ENCODE data around the gene DLX1. TPM values are rescaled to one million over a fixed set of nuclear protein-coding genes. Genes with fewer than 3 reads are reported as not detected.

The DLX1 gene
- total and polyA plus RNA-seq, 11 donors, result 0.11 to 0.19 (median 0.18) TPM; not detected in 8

- ATAC-seq, result no peak
- no peak for DNase-seq
- intact Hi-C loops (cut with DNase I), result no loop called here
- Histone ChIP-seq H3K4me1 (peaks cover 4 to 47% (median 30%) of the 10 kb centered on the region in 12 donors), H3K27ac (no peak overlapping the region), H3K4me3 (no peak overlapping the region), H3K36me3 (no peaks in the 10 kb centered on the region), H3K27me3 (peaks cover 96 to 100% (median 100%) of the 10 kb centered on the region in 9 donors), H3K9me3 (no peaks in the 10 kb centered on the region)
- WGBS, 4 donors, result 6 to 11% (median 9%) methylated on average over 19 of the region's 19 CpGs
- no peak for TF ChIP-seq POLR2A (IDR thresholded peaks at IDR 0.05)
- TF ChIP-seq, protein P1, sequence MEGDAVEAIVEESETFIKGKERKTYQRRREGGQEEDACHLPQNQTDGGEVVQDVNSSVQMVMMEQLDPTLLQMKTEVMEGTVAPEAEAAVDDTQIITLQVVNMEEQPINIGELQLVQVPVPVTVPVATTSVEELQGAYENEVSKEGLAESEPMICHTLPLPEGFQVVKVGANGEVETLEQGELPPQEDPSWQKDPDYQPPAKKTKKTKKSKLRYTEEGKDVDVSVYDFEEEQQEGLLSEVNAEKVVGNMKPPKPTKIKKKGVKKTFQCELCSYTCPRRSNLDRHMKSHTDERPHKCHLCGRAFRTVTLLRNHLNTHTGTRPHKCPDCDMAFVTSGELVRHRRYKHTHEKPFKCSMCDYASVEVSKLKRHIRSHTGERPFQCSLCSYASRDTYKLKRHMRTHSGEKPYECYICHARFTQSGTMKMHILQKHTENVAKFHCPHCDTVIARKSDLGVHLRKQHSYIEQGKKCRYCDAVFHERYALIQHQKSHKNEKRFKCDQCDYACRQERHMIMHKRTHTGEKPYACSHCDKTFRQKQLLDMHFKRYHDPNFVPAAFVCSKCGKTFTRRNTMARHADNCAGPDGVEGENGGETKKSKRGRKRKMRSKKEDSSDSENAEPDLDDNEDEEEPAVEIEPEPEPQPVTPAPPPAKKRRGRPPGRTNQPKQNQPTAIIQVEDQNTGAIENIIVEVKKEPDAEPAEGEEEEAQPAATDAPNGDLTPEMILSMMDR (IDR thresholded peaks at IDR 0.05), result no peak
These were observed 7.6 kb downstream of the DLX1 start for GRCh38 chr2:172092716-172093415.

GRCh38 chr2:172093416-172094293 lies 8.3 kb downstream of the DLX1 start:
- ATAC-seq (no peak), DNase-seq (no peak)
- H3K9me3 ChIP-seq, result no peaks in the 10 kb centered on the region
- H3K4me1 ChIP-seq, result peaks cover 4 to 43% (median 30%) of the 10 kb centered on the region in 12 donors
- H3K27ac ChIP-seq, result no peak overlapping the region
- TF ChIP-seq, protein P1 (IDR thresholded peaks at IDR 0.05), result no peak
- TF ChIP-seq POLR2A (IDR thresholded peaks at IDR 0.05), result no peak
- intact Hi-C loops (cut with DNase I), result no loop called here
- H3K36me3 ChIP-seq, result no peaks in the 10 kb centered on the region
- 11 to 16% (median 15%) methylated on average over 18 of the region's 18 CpGs for WGBS, 4 donors
- H3K27me3 ChIP-seq, result peaks cover 96 to 100% (median 100%) of the 10 kb centered on the region in 9 donors
- H3K4me3 ChIP-seq, result peak overlapping the region in 2 of 12 donors; percentile 5 to 46

GRCh38 chr2:172094294-172095145 lies 9.2 kb downstream of the DLX1 start:
- ATAC-seq, result peak in 2 of 4 donors; percentile 7 to 35
- Histone ChIP-seq H3K27me3 (peaks cover 96 to 100% (median 100%) of the 10 kb centered on the region in 9 donors), H3K36me3 (no peaks in the 10 kb centered on the region), H3K27ac (no peak overlapping the region), H3K9me3 (no peaks in the 10 kb centered on the region), H3K4me1 (peaks cover 4 to 52% (median 38%) of the 10 kb centered on the region in 12 donors), H3K4me3 (peak overlapping the region; percentile 10 to 58 (median 40))
- intact Hi-C loops (cut with DNase I), result no loop called here
- 2% methylated on average over 52 to 66 of the region's 66 CpGs for WGBS, 4 donors
- DNase-seq, result no peak
- TF ChIP-seq, protein P1 (IDR thresholded peaks at IDR 0.05), result no peak
- no peak for TF ChIP-seq POLR2A (IDR thresholded peaks at IDR 0.05)

All from heart left ventricle (tissue), 16 donors.